ENCODE results near the gene RERE.

RERE gene

GRCh38 chr1:8355439-8356255 is 461.8 kb downstream of the RERE start:
- DNase-seq: no peak

- no peak for DNase-seq
These were observed 463.4 kb downstream of the RERE start for GRCh38 chr1:8354038-8354437.

- no peak for DNase-seq
These were observed 464.3 kb downstream of the RERE start for GRCh38 chr1:8352886-8353785.

- no peak for DNase-seq
These were observed 465.0 kb downstream of the RERE start for GRCh38 chr1:8352471-8352845.

- no peak for DNase-seq
These were observed 465.6 kb downstream of the RERE start for GRCh38 chr1:8351693-8352470.

GRCh38 chr1:8350914-8351684 is 466.3 kb downstream of the RERE start:
- no peak for DNase-seq

GRCh38 chr1:8349961-8350360 is 467.5 kb downstream of the RERE start:
- no peak for DNase-seq

GRCh38 chr1:8349473-8349865 is 468.0 kb downstream of the RERE start:
- DNase-seq: no peak

- no peak for DNase-seq
These were observed 468.5 kb downstream of the RERE start for GRCh38 chr1:8348777-8349472.

- DNase-seq: no peak
These were observed 469.2 kb downstream of the RERE start for GRCh38 chr1:8348047-8348776.

- no peak for DNase-seq
These were observed 469.8 kb downstream of the RERE start for GRCh38 chr1:8347635-8348034.

- DNase-seq: no peak
These were observed 471.6 kb downstream of the RERE start for GRCh38 chr1:8345621-8346415.

- no peak for DNase-seq
These were observed 472.4 kb downstream of the RERE start for GRCh38 chr1:8344893-8345507.

GRCh38 chr1:8343464-8344001 is 473.9 kb downstream of the RERE start:
- no peak for DNase-seq

GRCh38 chr1:8343044-8343443 is 474.4 kb downstream of the RERE start:
- no peak for DNase-seq

GRCh38 chr1:8342325-8342724 is 475.1 kb downstream of the RERE start:
- no peak for DNase-seq

- DNase-seq: no peak
These were observed 477.0 kb downstream of the RERE start for GRCh38 chr1:8340448-8340847.

GRCh38 chr1:8339203-8339600 is 478.2 kb downstream of the RERE start:
- DNase-seq: no peak

- DNase-seq: no peak
These were observed 478.8 kb downstream of the RERE start for GRCh38 chr1:8338526-8339202.
